K562 (cell line): ENCODE data around the gene PCDH9. TPM values are rescaled to one million over a fixed set of nuclear protein-coding genes. Genes with fewer than 3 reads are reported as not detected.

Source experiments
- ATAC-seq: fragments of 200-7000 bp; cut with Tn5 transposase; 3 replicates; pipeline ENCODE4 v1.9.1; 2020; ENCODE audit warnings: moderate library complexity
- BruUV-seq: library from RNA; stranded (reverse); fragments of 400-500 nt; replicated peaks from 2 replicates; lab custom pipeline; 2021; lab: Mats Ljungman, UMichigan
- CTCF ChIA-PET: fragments of 300-600 bp; formaldehyde crosslinking; extraction: SDS; loops from one replicate; lab custom pipeline; 2021; ENCODE audit warnings: low intra/inter-chr PET ratio; lab: Yijun Ruan, JAX
- POLR2A ChIA-PET: fragments of 300-600, 350-650 bp; sonication (Branson Sonifier 250); formaldehyde crosslinking; extraction: SDS; loops from one replicate; lab custom pipeline; 2021; ENCODE audit warnings: antibody characterized with exemption, inconsistent platforms; lab: Yijun Ruan, JAX
- DNase-seq, 4 experiments: peaks; one replicate each; pipeline versions ENCODE4 v3.0.0 to v3.0.0-alpha.2; 2011 to 2018; ENCODE audit warnings: low spot score in 3 of 4, mixed read lengths in 3 of 4; ENCODE audit errors: extremely low read depth in 1 of 4
- FAIRE-seq: peaks from 2 replicates; lab custom pipeline; 2011; peaks lifted over from hg19 to GRCh38; lab: Jason Lieb, UNC
- H2AFZ ChIP-seq: 2 replicates; pipeline ENCODE4 v1.6.0; 2011; ENCODE audit warnings: low read depth, low read length, control low read depth, inconsistent platforms
- H3K27ac ChIP-seq: fragments of 200-600 bp; 3 replicates; pipeline ENCODE4 v1.8.0; 2011; ENCODE audit warnings: low read depth, mild to moderate bottlenecking, control low read depth, inconsistent platforms, low read length, moderate library complexity, mixed read lengths; ENCODE audit errors: extremely low read depth
- H3K27me3 ChIP-seq, 2 experiments: fragments of 300-600 bp in 1 of 2; 2 replicates in 1 of 2; 3 replicates in 1 of 2; pipeline versions ENCODE4 v1.6.0 to v1.8.0; 2011; ENCODE audit warnings: inconsistent platforms in 2 of 2, low read length in 2 of 2, mild to moderate bottlenecking in 1 of 2, mixed read lengths in 1 of 2, moderate library complexity in 1 of 2; ENCODE audit not compliant: control insufficient read depth in 2 of 2, insufficient read depth in 2 of 2
- H3K36me3 ChIP-seq: fragments of 300-600 bp; 3 replicates; pipeline ENCODE4 v1.8.0; 2011; ENCODE audit warnings: mild to moderate bottlenecking, low read length, inconsistent platforms; ENCODE audit not compliant: control insufficient read depth, insufficient read depth
- H3K4me1 ChIP-seq, 2 experiments: fragments of 200-600 bp in 1 of 2; replicated peaks in 1 of 2; 2 replicates in 1 of 2; 3 replicates in 1 of 2; pipeline versions ENCODE4 v1.5.1 to v1.8.0; 2011; ENCODE audit warnings: inconsistent platforms in 2 of 2, low read length in 2 of 2, mild to moderate bottlenecking in 1 of 2, mixed read lengths in 1 of 2, moderate library complexity in 1 of 2; ENCODE audit not compliant: control insufficient read depth in 2 of 2, insufficient read depth in 2 of 2
- H3K4me2 ChIP-seq: 2 replicates; pipeline ENCODE4 v1.6.1; 2011; ENCODE audit warnings: low read length, control low read depth, inconsistent platforms, mixed read lengths; ENCODE audit not compliant: insufficient read depth
- H3K4me3 ChIP-seq: fragments of 200-600 bp; sonication (generic), shearing (Covaris generic); 2 replicates; pipeline ENCODE4 v1.5.1; 2016; ENCODE audit warnings: control low read depth, inconsistent platforms
- H3K79me2 ChIP-seq: fragments of 200-600 bp; 3 replicates; pipeline ENCODE4 v1.8.0; 2011; ENCODE audit warnings: low read length, inconsistent platforms; ENCODE audit not compliant: control insufficient read depth, insufficient read depth
- H3K9ac ChIP-seq, 2 experiments: 2 replicates each; pipeline versions ENCODE4 v1.6.0 to v1.6.1; 2011; ENCODE audit warnings: low read depth in 2 of 2, low read length in 2 of 2, control low read depth in 1 of 2, inconsistent platforms in 1 of 2, mild to moderate bottlenecking in 1 of 2, mixed read lengths in 1 of 2; ENCODE audit not compliant: insufficient read depth in 1 of 2
- H3K9me1 ChIP-seq: one replicate; pipeline ENCODE4 v1.6.0; 2011; ENCODE audit warnings: inconsistent platforms, mild to moderate bottlenecking, low read length, moderate library complexity; ENCODE audit not compliant: control insufficient read depth, insufficient read depth
- H3K9me3 ChIP-seq: replicated peaks from 2 replicates; pipeline ENCODE4 v1.5.1; 2011; ENCODE audit warnings: low read depth, low read length, inconsistent platforms; ENCODE audit not compliant: control insufficient read depth, insufficient read depth
- H4K20me1 ChIP-seq: replicated peaks from 2 replicates; pipeline ENCODE4 v1.6.1; 2011; ENCODE audit warnings: low read length, inconsistent platforms, mixed read lengths; ENCODE audit not compliant: control insufficient read depth, insufficient read depth
- ATF3 ChIP-seq, 2 experiments: fragments of 450-650 bp in 1 of 2; sonication (generic) in 1 of 2; formaldehyde crosslinking in 1 of 2; IDR thresholded peaks in 1 of 2; conservative IDR thresholded peaks in 1 of 2; 2 replicates each; pipeline versions ENCODE4 v1.6.1 to v1.8.1; 2016 to 2023; ENCODE audit warnings: mild to moderate bottlenecking in 2 of 2, moderate library complexity in 2 of 2, inconsistent platforms in 1 of 2, missing genetic modification reagents in 1 of 2
- C11orf30 ChIP-seq: fragments of 450-650 bp; IDR thresholded peaks from 2 replicates; pipeline ENCODE4 v1.6.1; 2016; ENCODE audit warnings: low read depth, mild to moderate bottlenecking
- CSDE1 ChIP-seq, 2 experiments: fragments of 450-650 bp; IDR thresholded peaks; 2 replicates each; pipeline ENCODE4 v1.6.1; 2016; ENCODE audit warnings: mild to moderate bottlenecking in 1 of 2
- NR4A1 ChIP-seq, 2 experiments: fragments of 250-450 bp in 1 of 2; fragments of 450-650 bp in 1 of 2; sonication (Bioruptor Pico) in 1 of 2; IDR thresholded peaks; 2 replicates each; pipeline versions ENCODE4 v1.4.0 to v1.6.1; 2016 to 2020; ENCODE audit warnings: mild to moderate bottlenecking in 2 of 2, missing compliant biosample characterization in 1 of 2, missing genetic modification characterization in 1 of 2, moderate library complexity in 1 of 2
- PBX2 ChIP-seq, 2 experiments: IDR thresholded peaks in 1 of 2; conservative IDR thresholded peaks in 1 of 2; 2 replicates each; pipeline ENCODE4 v1.6.1; 2016; ENCODE audit warnings: low read depth in 2 of 2, mild to moderate bottlenecking in 1 of 2, missing compliant biosample characterization in 1 of 2, missing genetic modification characterization in 1 of 2, moderate library complexity in 1 of 2
- PHTF2 ChIP-seq: fragments of 250-450 bp; sonication (Bioruptor Pico); IDR thresholded peaks from 2 replicates; pipeline ENCODE4 v1.5.0; 2021; ENCODE audit warnings: mild to moderate bottlenecking
- PURB ChIP-seq: sonication (generic); formaldehyde crosslinking; IDR thresholded peaks from 2 replicates; pipeline ENCODE4 v1.9.0; 2021; ENCODE audit warnings: low read depth, mild to moderate bottlenecking, missing genetic modification reagents
- SIN3B ChIP-seq: fragments of 450-650 bp; IDR thresholded peaks from 2 replicates; pipeline ENCODE4 v1.6.1; 2017; ENCODE audit warnings: low read depth, mild to moderate bottlenecking, moderate library complexity
- STAT5B ChIP-seq: fragments of 250-450 bp; sonication (Bioruptor Pico); IDR thresholded peaks from 2 replicates; pipeline ENCODE4 v1.8.0; 2021; ENCODE audit warnings: mild to moderate bottlenecking, inconsistent platforms
- WGBS: fragments of 100-300 bp; shearing (Covaris generic); methylation state at CpG from one replicate; pipeline ENCODE4 v1.1.6; 2016; ENCODE audit warnings: low coverage, mixed read lengths; ENCODE audit not compliant: insufficient coverage; ENCODE audit errors: missing lambda C conversion rate; 5-methylcytosine and 5-hydroxymethylcytosine counted together
- in situ Hi-C: fragments of 300-500 bp; cut with MboI; formaldehyde crosslinking; loops from 4 replicates; pipeline ENCODE4 v1.15.0; 2018; ENCODE audit warnings: inconsistent platforms, mixed read lengths
- intact Hi-C: fragments of 100-400 bp; cut with micrococcal nuclease; formaldehyde crosslinking; loops from 2 replicates; pipeline ENCODE4 v1.14.2; 2022
- polyA plus RNA-seq, 8 experiments: library from polyadenylated mRNA; depleted of rRNA in 4 of 8; stranded (reverse) in 5 of 8; unstranded in 3 of 8; fragments of >200 nt; fragmentation: Nextera tagmentation in 2 of 8; fragmentation: Illumina TruSeq in 1 of 8; extraction: Ambion mirVana in 2 of 8; extraction: Trizol in 1 of 8; gene quantifications; 2 replicates each; pipeline versions ENCODE4 v1.2.1 to v1.2.3, GENCODE V29; 2011 to 2014; ENCODE audit warnings: inconsistent platforms in 1 of 8, missing spikeins in 1 of 8
- total RNA-seq, 7 experiments: library from RNA; depleted of rRNA in 6 of 7; stranded (reverse); fragments of >200 nt in 6 of 7; fragmentation: Illumina TruSeq in 2 of 7; extraction: Trizol in 2 of 7; gene quantifications; 2 replicates each; pipeline versions ENCODE4 v1.2.1 to v1.2.3, GENCODE V29; 2011 to 2021; ENCODE audit warnings: low replicate concordance in 1 of 7

Gene PCDH9
- total and polyA plus RNA-seq, 9 of the 15 experiments (the other 6 are each of a cell fraction or from before 2014, with no cell fraction given), result 1.1 to 6.7 (median 4.9) TPM

- TF ChIP-seq STAT5B (CRISPR knock-in tag) (no peak), PURB (CRISPR knock-in tag) (no peak), NR4A1 (CRISPR knock-in tag; IDR thresholded peaks at IDR 0.05) (no peak), NR4A1 (tag; IDR thresholded peaks at IDR 0.05) (no peak), PHTF2 (no peak), SIN3B (no peak), C11orf30 (peak; percentile 44; the same call in 1 of the 2 replicates), PBX2 (CRISPR knock-in tag; IDR thresholded peaks at IDR 0.05; ENCODE audit: low read depth) (no peak), PBX2 (tag; conservative IDR thresholded peaks at IDR 0.05; ENCODE audit: low read depth) (no peak)
These were observed 667.1 kb downstream of the PCDH9 start (continued) for GRCh38 chr13:66563076-66563475.

GRCh38 chr13:66562054-66562453, 668.1 kb downstream of the PCDH9 start:
- no TSS peak for BruUV-seq
- H3K36me3 ChIP-seq, result no peaks in the 10 kb centered on the region

More at GRCh38 chr13:66562054-66562453, 668.1 kb downstream of the PCDH9 start:
- H3K4me3 ChIP-seq, result no peak overlapping the region
- POLR2A ChIA-PET, result no interaction called here
- 51% methylated on average over 5 of the region's 5 CpGs for WGBS
- no peak for DNase-seq
- CTCF ChIA-PET, result no interaction called here
- H3K4me2 ChIP-seq, result no peak overlapping the region
- in situ Hi-C loops, result no loop called here
- no peaks in the 10 kb centered on the region for H3K79me2 ChIP-seq
- TF ChIP-seq ATF3 (IDR thresholded peaks at IDR 0.05) (peak; percentile 61; the same call in 1 of the 2 replicates), ATF3 (CRISPR knock-in tag; conservative IDR thresholded peaks at IDR 0.05) (no peak), CSDE1 (IDR thresholded peaks at IDR 0.05) (no peak)
- TF ChIP-seq, all 486 proteins: peak for 1
- H4K20me1 ChIP-seq, result no peaks in the 10 kb centered on the region
- no peaks in the 10 kb centered on the region for H3K9me1 ChIP-seq
- H3K27me3 ChIP-seq, result no peaks in the 10 kb centered on the region
- H3K9me3 ChIP-seq, result 0 out of 2 replicates have a peak, but pooled peaks cover 2% of the 10 kb centered on the region
- no peak overlapping the region for H3K27ac ChIP-seq
- ATAC-seq (no peak), FAIRE-seq (no peak)
- H2AFZ ChIP-seq, result no peak overlapping the region
- H3K9ac ChIP-seq, result no peak overlapping the region
- peaks cover 0 to 2% of the 10 kb centered on the region in 2 experiments; a peak in 4 of 5 replicates for H3K4me1 ChIP-seq
- intact Hi-C loops, result no loop called here
